HEK293T (cell line): ENCODE results near the gene FBXO9.

ENCODE experiments used
- ARNT ChIP-seq: fragments of 450-650 bp; IDR thresholded peaks from 2 replicates; pipeline ENCODE4 v1.6.1; 2017; ENCODE audit warnings: mild to moderate bottlenecking
- BHLHE40 ChIP-seq: fragments of 450-650 bp; IDR thresholded peaks from 2 replicates; pipeline ENCODE4 v1.6.1; 2016; ENCODE audit warnings: mild to moderate bottlenecking, moderate library complexity, borderline replicate concordance
- ELF4 ChIP-seq: fragments of 450-650 bp; IDR thresholded peaks from 2 replicates; pipeline ENCODE4 v1.6.1; 2017; ENCODE audit warnings: antibody characterized with exemption
- FOXK2 ChIP-seq: fragments of 450-650 bp; IDR thresholded peaks from 2 replicates; pipeline ENCODE4 v1.6.1; 2016; ENCODE audit warnings: mild to moderate bottlenecking
- FOXM1 ChIP-seq: fragments of 450-650 bp; IDR thresholded peaks from 2 replicates; pipeline ENCODE4 v1.6.1; 2017; ENCODE audit warnings: mild to moderate bottlenecking, borderline replicate concordance
- L3MBTL2 ChIP-seq: fragments of 450-650 bp; conservative IDR thresholded peaks from 2 replicates; pipeline ENCODE4 v1.6.1; 2016; ENCODE audit warnings: mild to moderate bottlenecking
- LEF1 ChIP-seq: fragments of 450-650 bp; IDR thresholded peaks from 2 replicates; pipeline ENCODE4 v1.6.1; 2017; ENCODE audit warnings: mild to moderate bottlenecking, borderline replicate concordance
- NFRKB ChIP-seq: fragments of 450-650 bp; IDR thresholded peaks from 2 replicates; pipeline ENCODE4 v1.6.1; 2016; ENCODE audit warnings: mild to moderate bottlenecking, moderate library complexity
- SP1 ChIP-seq: fragments of 450-650 bp; IDR thresholded peaks from 2 replicates; pipeline ENCODE4 v1.6.1; 2017
- TARDBP ChIP-seq: fragments of 450-650 bp; IDR thresholded peaks from 2 replicates; pipeline ENCODE4 v1.6.1; 2016

- TF ChIP-seq L3MBTL2 = no peak
- no peak for TF ChIP-seq SP1
- TF ChIP-seq NFRKB = no peak
- TF ChIP-seq LEF1 = no peak
- no peak for TF ChIP-seq TARDBP
- TF ChIP-seq ARNT = no peak
- TF ChIP-seq FOXM1 = no peak
- no peak for TF ChIP-seq BHLHE40
- TF ChIP-seq FOXK2 = no peak
- no peak for TF ChIP-seq ELF4
Measured at GRCh38 chr6:53139841-53140413, 74.7 kb downstream of the FBXO9 start.
